Measurements from ENCODE around the gene HOXB7. TPM values are rescaled to one million over a fixed set of nuclear protein-coding genes. Genes with fewer than 3 reads are reported as not detected.

Gene HOXB7
- total and polyA plus RNA-seq, 4 donors, result 0.08 to 0.31 (median 0.27) TPM

- Histone ChIP-seq H3K9me3 (ENCODE audit: control insufficient read depth in 4 of 4, low read length in 3 of 4) (no peaks in the 10 kb centered on the region), H3K9ac (ENCODE audit: low read depth in 1 of 2, low read length in 2 of 2) (no peak overlapping the region), H3K27me3 (ENCODE audit: control insufficient read depth in 4 of 4, insufficient read depth in 4 of 4, low read length in 3 of 4) (peaks cover 4 to 11% (median 8%) of the 10 kb centered on the region in 4 donors), H3K4me1 (ENCODE audit: control insufficient read depth in 4 of 4, insufficient read depth in 4 of 4, low read length in 3 of 4) (peaks cover 2 to 23% (median 4%) of the 10 kb centered on the region in 4 donors), H3K27ac (ENCODE audit: low read depth in 1 of 2, low read length in 2 of 2) (peak overlapping the region in 1 of 2 donors; percentile 1), H3K4me3 (ENCODE audit: low read depth in 1 of 3, low read length in 3 of 3) (peak overlapping the region in 1 of 3 donors; percentile 25), H3K36me3 (ENCODE audit: control insufficient read depth in 4 of 4, insufficient read depth in 3 of 4, low read depth in 1 of 4, low read length in 3 of 4) (no peaks in the 10 kb centered on the region)
- peak; percentile 85 for DNase-seq (ENCODE audit: low spot score)
- TF ChIP-seq FOXA1 (IDR thresholded peaks at IDR 0.05) (no peak), GABPA (IDR thresholded peaks at IDR 0.05 in 1 of 2, conservative IDR thresholded peaks at IDR 0.05 in 1 of 2) (no peak), RAD21 (IDR thresholded peaks at IDR 0.05) (peak; percentile 72 to 80), CTCF (IDR thresholded peaks at IDR 0.05; ENCODE audit: low read depth, low read length, missing input control) (peak; percentile 73), EGR1 (IDR thresholded peaks at IDR 0.05; ENCODE audit: low read depth in 2 of 2) (no peak), YY1 (IDR thresholded peaks at IDR 0.05) (peak; percentile 82), NR2F2 (IDR thresholded peaks at IDR 0.05) (no peak)
- WGBS, result 14% methylated on average over 37 of the region's 37 CpGs
Observed at GRCh38 chr17:48593840-48594537, 16.8 kb downstream of the HOXB7 start.

- Histone ChIP-seq H3K36me3 (ENCODE audit: control insufficient read depth in 4 of 4, insufficient read depth in 3 of 4, low read depth in 1 of 4, low read length in 3 of 4) (no peaks in the 10 kb centered on the region), H3K4me1 (ENCODE audit: control insufficient read depth in 4 of 4, insufficient read depth in 4 of 4, low read length in 3 of 4) (peaks cover 2 to 23% (median 4%) of the 10 kb centered on the region in 4 donors), H3K9me3 (ENCODE audit: control insufficient read depth in 4 of 4, low read length in 3 of 4) (no peaks in the 10 kb centered on the region), H3K27ac (ENCODE audit: low read depth in 1 of 2, low read length in 2 of 2) (peak within 1 kb of the TSS; percentile 1 to 51), H3K4me3 (ENCODE audit: low read depth in 1 of 3, low read length in 3 of 3) (peak within 1 kb of the TSS in 1 of 3 donors; percentile 25), H3K27me3 (ENCODE audit: control insufficient read depth in 4 of 4, insufficient read depth in 4 of 4, low read length in 3 of 4) (peaks cover 3 to 11% (median 5%) of the 10 kb centered on the region in 4 donors), H3K9ac (ENCODE audit: low read depth in 1 of 2, low read length in 2 of 2) (no peak within 1 kb of the TSS)
- no peak for DNase-seq (ENCODE audit: low spot score)
- no peak for TF ChIP-seq REST (IDR thresholded peaks at IDR 0.05)
- TF ChIP-seq HNF4G (IDR thresholded peaks at IDR 0.05), result no peak
- no peak for TF ChIP-seq CTCF (IDR thresholded peaks at IDR 0.05; ENCODE audit: low read depth, low read length, missing input control)
- TF ChIP-seq TAF1 (conservative IDR thresholded peaks at IDR 0.05), result no peak
- no peak for TF ChIP-seq JUND (IDR thresholded peaks at IDR 0.05)
- TF ChIP-seq HNF4A (conservative IDR thresholded peaks at IDR 0.05), result no peak
- TF ChIP-seq NR2F2 (IDR thresholded peaks at IDR 0.05), result no peak
- TF ChIP-seq RAD21 (IDR thresholded peaks at IDR 0.05), result no peak
- no peak for TF ChIP-seq ZBTB33 (IDR thresholded peaks at IDR 0.05)
- no peak for TF ChIP-seq RXRA (IDR thresholded peaks at IDR 0.05)
- TF ChIP-seq FOXA1 (IDR thresholded peaks at IDR 0.05), result no peak
- TF ChIP-seq GABPA (IDR thresholded peaks at IDR 0.05 in 1 of 2, conservative IDR thresholded peaks at IDR 0.05 in 1 of 2), result no peak
- no peak for TF ChIP-seq ATF3 (IDR thresholded peaks at IDR 0.05)
- WGBS, result 8% methylated on average over 50 of the region's 50 CpGs
Observed at GRCh38 chr17:48593126-48593829, 17.5 kb downstream of the HOXB7 start, which contains the start of gene HOXB5. HOXB5 (minus strand) TSS chr17:48593779; CDS start chr17:48593682, 97 bp downstream.

All from liver (tissue), 9 donors.